Body of pancreas (tissue), 4 donors: ENCODE measurements around the gene PDE10A. TPM values are rescaled to one million over a fixed set of nuclear protein-coding genes. Genes with fewer than 3 reads are reported as not detected.

Experiments
- ATAC-seq: fragments of 150-250 bp; one replicate; pipeline ENCODE4 v1.9.1; 2016
- DNase-seq, 4 donors: peaks; one replicate each; pipeline ENCODE4 v3.0.0-alpha.2; 2019
- H3K27ac ChIP-seq, 4 donors: fragments of 200-600 bp; sonication (generic); 1 replicate in 3 of 4; 2 replicates in 1 of 4; pipeline versions ENCODE4 v1.5.1 to v1.6.1; 2016 to 2019; ENCODE audit warnings: mild to moderate bottlenecking in 1 of 4, mixed read lengths in 1 of 4, moderate library complexity in 1 of 4
- H3K27me3 ChIP-seq, 2 donors: fragments of 200-600 bp; sonication (generic); one replicate each; pipeline ENCODE4 v1.6.0; 2016; ENCODE audit warnings: mild to moderate bottlenecking in 1 of 2
- H3K36me3 ChIP-seq, 2 donors: fragments of 200-600 bp; sonication (generic); replicated peaks in 1 of 2; 2 replicates each; pipeline ENCODE4 v1.5.1; 2016; ENCODE audit warnings: low read depth in 2 of 2; ENCODE audit not compliant: insufficient read depth in 1 of 2
- H3K4me1 ChIP-seq: fragments of 200-600 bp; sonication (generic); one replicate; pipeline ENCODE4 v1.6.0; 2016
- H3K4me3 ChIP-seq, 2 donors: fragments of 200-600 bp; sonication (generic); 1 replicate in 1 of 2; 2 replicates in 1 of 2; pipeline ENCODE4 v1.5.1; 2016 to 2019
- H3K9me3 ChIP-seq, 3 donors: fragments of 200-600 bp; sonication (generic); 1 replicate in 2 of 3; 2 replicates in 1 of 3; pipeline ENCODE4 v1.5.1; 2016
- POLR2A ChIP-seq, 3 donors: fragments of 450-650 bp; IDR thresholded peaks; one replicate each; pipeline ENCODE4 v1.6.1; 2016; ENCODE audit warnings: antibody characterized with exemption in 3 of 3, mild to moderate bottlenecking in 2 of 3
- WGBS, 2 donors: methylation state at CpG; one replicate each; pipeline ENCODE4 v1.1.5; 2017; 5-methylcytosine and 5-hydroxymethylcytosine counted together
- intact Hi-C: fragments of 100-400 bp; cut with DNase I; formaldehyde crosslinking; loops from one replicate; pipeline ENCODE4 v1.15.1; 2023
- total RNA-seq, 2 donors: library from RNA; depleted of rRNA; stranded (reverse); fragments of >200 nt; gene quantifications; one replicate each; pipeline ENCODE4 v1.1.0, GENCODE V29; 2016
- TF ChIP-seq, protein P1 (sequence below), 7 experiments: fragments of 450-650 bp in 4 of 7; fragments of 200-600 bp in 3 of 7; sonication (generic) in 3 of 7; IDR thresholded peaks; one replicate each; pipeline ENCODE4 v1.5.1; 2016 to 2019; ENCODE audit warnings: antibody characterized with exemption in 7 of 7

The PDE10A gene
- total RNA-seq, 2 donors from 2014 or later: 3.9 to 16.8 TPM

DNA sequence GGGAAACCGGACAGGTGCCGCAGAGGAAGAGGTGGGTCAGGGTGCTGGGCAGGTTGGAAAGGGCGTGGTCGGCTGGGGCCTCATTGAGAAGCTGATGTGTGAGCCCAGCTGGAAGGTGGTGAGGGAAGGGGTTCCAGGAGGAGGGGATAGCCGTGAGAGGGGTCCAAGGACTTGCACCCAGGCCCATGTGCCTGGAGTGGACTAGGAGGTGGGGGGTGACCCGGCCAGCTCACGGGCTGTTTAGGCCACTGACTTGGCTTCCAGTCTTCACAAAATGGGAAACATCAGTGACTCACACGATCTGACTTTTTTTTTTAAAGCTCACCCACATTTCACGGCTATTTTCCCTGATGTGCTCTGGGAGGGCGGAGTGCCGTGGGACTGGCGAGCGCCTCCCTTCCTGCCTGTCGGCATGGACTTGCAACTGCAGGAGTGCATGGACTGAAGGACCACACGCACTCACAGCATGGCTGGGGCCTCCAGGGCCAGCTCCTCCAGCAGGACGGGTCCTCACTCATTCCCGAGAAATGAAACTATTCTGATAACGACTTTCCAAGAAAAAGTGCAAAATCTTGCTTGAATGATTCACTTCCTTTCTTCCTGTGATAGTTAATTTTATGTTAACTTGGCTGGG is 13.5 kb upstream of the PDE10A start:
- intact Hi-C loops: no loop called here

GRCh38 chr6:165675120-165675519 is 12.1 kb upstream of the PDE10A start:
- DNase-seq (no peak), ATAC-seq (no peak)
- 48 to 58% methylated on average over 1 of the region's 1 CpG for WGBS, 2 donors
- H3K27ac ChIP-seq: no peak overlapping the region
- H3K27me3 ChIP-seq: no peaks in the 10 kb centered on the region
- no peak overlapping the region for H3K4me3 ChIP-seq
- no peaks in the 10 kb centered on the region for H3K9me3 ChIP-seq
- H3K36me3 ChIP-seq: no peaks in the 10 kb centered on the region
- TF ChIP-seq, protein P1, sequence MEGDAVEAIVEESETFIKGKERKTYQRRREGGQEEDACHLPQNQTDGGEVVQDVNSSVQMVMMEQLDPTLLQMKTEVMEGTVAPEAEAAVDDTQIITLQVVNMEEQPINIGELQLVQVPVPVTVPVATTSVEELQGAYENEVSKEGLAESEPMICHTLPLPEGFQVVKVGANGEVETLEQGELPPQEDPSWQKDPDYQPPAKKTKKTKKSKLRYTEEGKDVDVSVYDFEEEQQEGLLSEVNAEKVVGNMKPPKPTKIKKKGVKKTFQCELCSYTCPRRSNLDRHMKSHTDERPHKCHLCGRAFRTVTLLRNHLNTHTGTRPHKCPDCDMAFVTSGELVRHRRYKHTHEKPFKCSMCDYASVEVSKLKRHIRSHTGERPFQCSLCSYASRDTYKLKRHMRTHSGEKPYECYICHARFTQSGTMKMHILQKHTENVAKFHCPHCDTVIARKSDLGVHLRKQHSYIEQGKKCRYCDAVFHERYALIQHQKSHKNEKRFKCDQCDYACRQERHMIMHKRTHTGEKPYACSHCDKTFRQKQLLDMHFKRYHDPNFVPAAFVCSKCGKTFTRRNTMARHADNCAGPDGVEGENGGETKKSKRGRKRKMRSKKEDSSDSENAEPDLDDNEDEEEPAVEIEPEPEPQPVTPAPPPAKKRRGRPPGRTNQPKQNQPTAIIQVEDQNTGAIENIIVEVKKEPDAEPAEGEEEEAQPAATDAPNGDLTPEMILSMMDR (IDR thresholded peaks at IDR 0.05): no peak
- no peak for TF ChIP-seq POLR2A (IDR thresholded peaks at IDR 0.05)
- no peaks in the 10 kb centered on the region for H3K4me1 ChIP-seq
- intact Hi-C loops: no loop called here

More for the DNA sequence above, 13.5 kb upstream of the PDE10A start:
- TF ChIP-seq, protein P1 (IDR thresholded peaks at IDR 0.05): no peak
- 65 to 71% methylated on average over 17 to 18 of the region's 18 CpGs for WGBS, 2 donors
- Histone ChIP-seq H3K27me3 (no peaks in the 10 kb centered on the region), H3K36me3 (no peaks in the 10 kb centered on the region), H3K27ac (no peak overlapping the region), H3K4me1 (no peaks in the 10 kb centered on the region), H3K4me3 (no peak overlapping the region), H3K9me3 (no peaks in the 10 kb centered on the region)
- DNase-seq: no peak
- no peak for ATAC-seq

GRCh38 chr6:165674155-165675029 is 11.4 kb upstream of the PDE10A start:
- Histone ChIP-seq H3K36me3 (no peaks in the 10 kb centered on the region), H3K27me3 (no peaks in the 10 kb centered on the region), H3K9me3 (no peaks in the 10 kb centered on the region), H3K27ac (no peak overlapping the region), H3K4me1 (no peaks in the 10 kb centered on the region), H3K4me3 (no peak overlapping the region)
- DNase-seq (no peak), ATAC-seq (no peak)
- 55 to 68% methylated on average over 20 of the region's 20 CpGs for WGBS, 2 donors
- TF ChIP-seq, protein P1 (IDR thresholded peaks at IDR 0.05): no peak
- TF ChIP-seq POLR2A (IDR thresholded peaks at IDR 0.05): no peak
- intact Hi-C loops: no loop called here

- Histone ChIP-seq H3K27ac (no peak overlapping the region), H3K36me3 (no peaks in the 10 kb centered on the region), H3K4me3 (no peak overlapping the region), H3K27me3 (no peaks in the 10 kb centered on the region), H3K4me1 (no peaks in the 10 kb centered on the region), H3K9me3 (no peaks in the 10 kb centered on the region)
- intact Hi-C loops: no loop called here
- 45 to 61% methylated on average over 6 of the region's 6 CpGs for WGBS, 2 donors
- ATAC-seq (no peak), DNase-seq (no peak)
- TF ChIP-seq, protein P1 (IDR thresholded peaks at IDR 0.05): no peak
- no peak for TF ChIP-seq POLR2A (IDR thresholded peaks at IDR 0.05)
Observed at GRCh38 chr6:165671222-165671768, 8.3 kb upstream of the PDE10A start.
